HUES64 (cell line): ENCODE data around the gene PRKD1. TPM values are rescaled to one million over a fixed set of nuclear protein-coding genes. Genes with fewer than 3 reads are reported as not detected.

Source experiments
- H3K27ac ChIP-seq: 2 replicates; pipeline ENCODE4 v1.7.0; 2013; ENCODE audit warnings: low read depth, low read length, inconsistent platforms
- H3K27me3 ChIP-seq: 2 replicates; pipeline ENCODE4 v1.6.1; 2013; ENCODE audit warnings: mild to moderate bottlenecking, low read length; ENCODE audit not compliant: insufficient read depth
- H3K36me3 ChIP-seq: 2 replicates; pipeline ENCODE4 v1.6.1; 2013; ENCODE audit warnings: mild to moderate bottlenecking, low read length; ENCODE audit not compliant: insufficient read depth
- H3K4me1 ChIP-seq: 2 replicates; pipeline ENCODE4 v1.6.1; 2013; ENCODE audit warnings: mild to moderate bottlenecking, low read length, moderate library complexity; ENCODE audit not compliant: insufficient read depth
- H3K4me3 ChIP-seq: 2 replicates; pipeline ENCODE4 v1.5.1; 2013; ENCODE audit warnings: mild to moderate bottlenecking, low read length, moderate library complexity
- H3K9ac ChIP-seq: 2 replicates; pipeline ENCODE4 v1.6.1; 2013; ENCODE audit warnings: mild to moderate bottlenecking, low read depth, low read length
- H3K9me3 ChIP-seq: 2 replicates; pipeline ENCODE4 v1.6.1; 2013; ENCODE audit warnings: low read depth, low read length; ENCODE audit not compliant: insufficient read depth
- whole genome bisulfite sequencing: fragments of 150-250, 120-280 bp; methylation state at CpG from one replicate; pipeline ENCODE4 v1.1.7; 2013; ENCODE audit warnings: missing lambda C conversion rate; 5-methylcytosine and 5-hydroxymethylcytosine counted together
- polyA plus RNA-seq, 2 experiments: library from polyadenylated mRNA; stranded (reverse); fragments of 50-300 nt; gene quantifications; one replicate each; pipeline ENCODE4 v1.2.3, GENCODE V29; 2013

PRKD1 gene
- 3.9 TPM for polyA plus RNA-seq (2013, experiment 1 of 2)
- 4.0 TPM for polyA plus RNA-seq (2013, experiment 2 of 2)

GRCh38 chr14:29927376-29928116 is at the start of gene PRKD1:
PRKD1 (minus strand) TSS chr14:29927847.
- no peaks in the 10 kb centered on the region for H3K9me3 ChIP-seq
- no peaks in the 10 kb centered on the region for H3K36me3 ChIP-seq
- peaks cover 21% of the 10 kb centered on the region for H3K4me1 ChIP-seq
- peak within 1 kb of the TSS; percentile 74 for H3K4me3 ChIP-seq
- peak within 1 kb of the TSS; percentile 29; the same call in 1 of the 2 replicates for H3K9ac ChIP-seq
- H3K27ac ChIP-seq: no peak within 1 kb of the TSS
- peaks cover 64% of the 10 kb centered on the region for H3K27me3 ChIP-seq
- WGBS: under 1% methylated on average over 78 of the region's 91 CpGs

GRCh38 chr14:29971101-29971500 is 43.5 kb upstream of the PRKD1 start:
- H3K27me3 ChIP-seq: no peaks in the 10 kb centered on the region
- H3K9ac ChIP-seq: no peak overlapping the region
- H3K9me3 ChIP-seq: no peaks in the 10 kb centered on the region
- H3K27ac ChIP-seq: no peak overlapping the region
- H3K36me3 ChIP-seq: no peaks in the 10 kb centered on the region
- H3K4me3 ChIP-seq: no peak overlapping the region
- WGBS: 97% methylated on average over 15 of the region's 15 CpGs
- H3K4me1 ChIP-seq: no peaks in the 10 kb centered on the region

GRCh38 chr14:29955087-29955486 is 27.4 kb upstream of the PRKD1 start:
- Histone ChIP-seq H3K9me3 (no peaks in the 10 kb centered on the region), H3K27ac (no peak overlapping the region)
- WGBS: no CpG with 5 or more reads among the region's 3 CpGs

GRCh38 chr14:29953501-29953900 is 25.9 kb upstream of the PRKD1 start:
- 90% methylated on average over 6 of the region's 6 CpGs for WGBS
- H3K27ac ChIP-seq: no peak overlapping the region
- no peak overlapping the region for H3K4me3 ChIP-seq
- H3K9ac ChIP-seq: no peak overlapping the region
- no peaks in the 10 kb centered on the region for H3K9me3 ChIP-seq
- no peaks in the 10 kb centered on the region for H3K4me1 ChIP-seq
- no peaks in the 10 kb centered on the region for H3K36me3 ChIP-seq
- no peaks in the 10 kb centered on the region for H3K27me3 ChIP-seq

More at GRCh38 chr14:29955087-29955486, 27.4 kb upstream of the PRKD1 start:
- no peak overlapping the region for H3K9ac ChIP-seq
- no peaks in the 10 kb centered on the region for H3K36me3 ChIP-seq
- no peaks in the 10 kb centered on the region for H3K27me3 ChIP-seq
- H3K4me3 ChIP-seq: no peak overlapping the region
- no peaks in the 10 kb centered on the region for H3K4me1 ChIP-seq

- no peak overlapping the region for H3K4me3 ChIP-seq
- H3K27ac ChIP-seq: no peak overlapping the region
- H3K9ac ChIP-seq: no peak overlapping the region
Measured at GRCh38 chr14:29944091-29944490, 16.4 kb upstream of the PRKD1 start.

GRCh38 chr14:29941401-29941800 is 13.8 kb upstream of the PRKD1 start:
- H3K36me3 ChIP-seq: no peaks in the 10 kb centered on the region
- no peak overlapping the region for H3K9ac ChIP-seq
- no peak overlapping the region for H3K27ac ChIP-seq
- H3K9me3 ChIP-seq: 0 out of 2 replicates have a peak, but pooled peaks cover 1% of the 10 kb centered on the region
- peaks cover 10% of the 10 kb centered on the region; the same call in 1 of the 2 replicates for H3K4me1 ChIP-seq
- no peak overlapping the region for H3K4me3 ChIP-seq
- WGBS: 30% methylated on average over 2 of the region's 2 CpGs
- H3K27me3 ChIP-seq: peaks cover 42% of the 10 kb centered on the region

More at GRCh38 chr14:29944091-29944490, 16.4 kb upstream of the PRKD1 start:
- H3K9me3 ChIP-seq: 0 out of 2 replicates have a peak, but pooled peaks cover 6% of the 10 kb centered on the region
- peaks cover 37% of the 10 kb centered on the region for H3K27me3 ChIP-seq
- no peaks in the 10 kb centered on the region for H3K36me3 ChIP-seq
- H3K4me1 ChIP-seq: peaks cover 10% of the 10 kb centered on the region; the same call in 1 of the 2 replicates

- no peak overlapping the region for H3K4me3 ChIP-seq
- H3K36me3 ChIP-seq: no peaks in the 10 kb centered on the region
- H3K27ac ChIP-seq: no peak overlapping the region
- peaks cover 42% of the 10 kb centered on the region for H3K27me3 ChIP-seq
- H3K4me1 ChIP-seq: peaks cover 10% of the 10 kb centered on the region; the same call in 1 of the 2 replicates
- WGBS: 84% methylated on average over 3 of the region's 3 CpGs
- no peaks in the 10 kb centered on the region for H3K9me3 ChIP-seq
- H3K9ac ChIP-seq: no peak overlapping the region
Measured at GRCh38 chr14:29940482-29940881, 12.8 kb upstream of the PRKD1 start.

- Histone ChIP-seq H3K9me3 (no peaks in the 10 kb centered on the region), H3K27ac (no peak overlapping the region), H3K36me3 (no peaks in the 10 kb centered on the region), H3K9ac (no peak overlapping the region), H3K4me1 (peaks cover 12% of the 10 kb centered on the region; the same call in 1 of the 2 replicates), H3K4me3 (no peak overlapping the region), H3K27me3 (peaks cover 32% of the 10 kb centered on the region)
- WGBS: 86% methylated on average over 2 of the region's 2 CpGs
Measured at GRCh38 chr14:29937116-29937515, 9.5 kb upstream of the PRKD1 start.

GRCh38 chr14:29930283-29930682 is 2.6 kb upstream of the PRKD1 start:
- peaks cover 16% of the 10 kb centered on the region for H3K4me1 ChIP-seq
- WGBS: 38% methylated on average over 2 of the region's 2 CpGs
- peaks cover 51% of the 10 kb centered on the region for H3K27me3 ChIP-seq
- no peaks in the 10 kb centered on the region for H3K36me3 ChIP-seq
- H3K9me3 ChIP-seq: no peaks in the 10 kb centered on the region
- H3K4me3 ChIP-seq: no peak overlapping the region
- no peak overlapping the region for H3K27ac ChIP-seq
- no peak overlapping the region for H3K9ac ChIP-seq

- WGBS: 5% methylated on average over 22 of the region's 23 CpGs
- Histone ChIP-seq H3K9me3 (no peaks in the 10 kb centered on the region), H3K27me3 (peaks cover 64% of the 10 kb centered on the region), H3K4me3 (peak overlapping the region; percentile 74), H3K4me1 (peaks cover 22% of the 10 kb centered on the region), H3K9ac (no peak overlapping the region; the same call in 1 of the 2 replicates), H3K36me3 (no peaks in the 10 kb centered on the region), H3K27ac (no peak overlapping the region)
Measured at GRCh38 chr14:29928117-29928640, 532 bp upstream of the PRKD1 start.

- Histone ChIP-seq H3K4me1 (peaks cover 21% of the 10 kb centered on the region), H3K4me3 (peak overlapping the region; percentile 74), H3K9ac (peak overlapping the region; percentile 29; the same call in 1 of the 2 replicates), H3K27me3 (peaks cover 64% of the 10 kb centered on the region), H3K27ac (no peak overlapping the region), H3K9me3 (no peaks in the 10 kb centered on the region), H3K36me3 (no peaks in the 10 kb centered on the region)
- WGBS: under 1% methylated on average over 51 of the region's 51 CpGs
Measured at GRCh38 chr14:29926701-29927375, 809 bp downstream of the PRKD1 start.
